Astrocyte of the spinal cord (primary cell): Measurements from ENCODE around the gene EOGT.

Experiments
- DNase-seq: peaks from one replicate; pipeline ENCODE4 v3.0.0; 2011; ENCODE audit warnings: low read depth, low spot score
- H3K4me3 ChIP-seq: 2 replicates; pipeline ENCODE4 v1.5.1; 2011; ENCODE audit warnings: low read depth, mild to moderate bottlenecking, low read length, moderate library complexity
- in situ Hi-C: cut with HindIII; loops from 2 replicates; pipeline ENCODE4 v1.10.0; 2017; ENCODE audit warnings: low sequenced_read_pairs
- TF ChIP-seq, protein P1 (sequence below): IDR thresholded peaks from 2 replicates; pipeline ENCODE4 v1.5.1; 2012; ENCODE audit warnings: low read depth, mild to moderate bottlenecking, low read length, inconsistent platforms

Gene EOGT

GRCh38 chr3:68972358-68972979, 41.0 kb downstream of the EOGT start:
- peak; percentile 56 for DNase-seq
- in situ Hi-C loops, result no loop called here
- no peak overlapping the region for H3K4me3 ChIP-seq
- TF ChIP-seq, protein P1, sequence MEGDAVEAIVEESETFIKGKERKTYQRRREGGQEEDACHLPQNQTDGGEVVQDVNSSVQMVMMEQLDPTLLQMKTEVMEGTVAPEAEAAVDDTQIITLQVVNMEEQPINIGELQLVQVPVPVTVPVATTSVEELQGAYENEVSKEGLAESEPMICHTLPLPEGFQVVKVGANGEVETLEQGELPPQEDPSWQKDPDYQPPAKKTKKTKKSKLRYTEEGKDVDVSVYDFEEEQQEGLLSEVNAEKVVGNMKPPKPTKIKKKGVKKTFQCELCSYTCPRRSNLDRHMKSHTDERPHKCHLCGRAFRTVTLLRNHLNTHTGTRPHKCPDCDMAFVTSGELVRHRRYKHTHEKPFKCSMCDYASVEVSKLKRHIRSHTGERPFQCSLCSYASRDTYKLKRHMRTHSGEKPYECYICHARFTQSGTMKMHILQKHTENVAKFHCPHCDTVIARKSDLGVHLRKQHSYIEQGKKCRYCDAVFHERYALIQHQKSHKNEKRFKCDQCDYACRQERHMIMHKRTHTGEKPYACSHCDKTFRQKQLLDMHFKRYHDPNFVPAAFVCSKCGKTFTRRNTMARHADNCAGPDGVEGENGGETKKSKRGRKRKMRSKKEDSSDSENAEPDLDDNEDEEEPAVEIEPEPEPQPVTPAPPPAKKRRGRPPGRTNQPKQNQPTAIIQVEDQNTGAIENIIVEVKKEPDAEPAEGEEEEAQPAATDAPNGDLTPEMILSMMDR, result peak; percentile 90

DNA sequence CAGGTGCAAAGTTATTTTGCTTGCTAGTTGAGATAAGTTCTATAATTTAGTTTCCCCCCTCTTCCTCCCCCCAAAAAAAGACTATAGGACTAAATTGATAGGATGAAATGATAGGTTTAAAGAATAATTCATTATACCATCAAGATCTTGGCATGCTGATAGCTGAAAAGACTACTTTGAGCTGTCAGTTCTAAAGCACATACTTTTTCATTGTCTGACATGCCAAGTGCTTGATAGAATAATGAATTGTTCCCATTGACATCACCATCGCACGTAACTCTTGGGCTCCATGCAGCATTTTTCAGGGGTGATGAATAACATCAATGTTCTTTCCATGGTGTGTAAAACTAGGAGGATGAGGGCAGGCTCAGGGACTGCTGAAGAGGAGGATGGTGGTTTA, 48.8 kb downstream of the EOGT start:
- no peak for DNase-seq
- TF ChIP-seq, protein P1, result no peak
- in situ Hi-C loops, result no loop called here
- no peak overlapping the region for H3K4me3 ChIP-seq

GRCh38 chr3:68963891-68964290, 49.6 kb downstream of the EOGT start:
- in situ Hi-C loops, result no loop called here
- no peak for DNase-seq
- H3K4me3 ChIP-seq, result no peak overlapping the region
- TF ChIP-seq, protein P1, result no peak

- no peak for DNase-seq
- in situ Hi-C loops, result no loop called here
- TF ChIP-seq, protein P1, result no peak
- H3K4me3 ChIP-seq, result no peak overlapping the region
Observed at GRCh38 chr3:68963376-68963775, 50.1 kb downstream of the EOGT start.

DNA sequence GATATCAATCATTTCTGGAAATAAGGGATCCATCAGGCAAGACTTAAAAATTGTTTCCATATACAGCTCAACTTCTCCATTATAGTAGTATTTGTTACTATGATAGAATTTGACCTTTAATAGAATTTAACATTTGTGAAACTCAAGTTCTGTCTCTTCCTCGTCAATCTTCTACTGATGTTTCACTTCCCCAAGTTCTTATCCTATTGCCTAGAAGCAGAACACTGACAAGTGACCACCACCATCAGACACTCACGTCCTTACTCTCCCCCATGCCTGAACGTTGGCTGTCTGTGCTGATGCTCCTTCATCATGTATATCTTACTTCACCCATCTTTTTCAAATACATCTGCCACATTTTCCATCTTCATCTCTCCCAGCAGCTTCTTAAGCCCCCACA, 54.6 kb downstream of the EOGT start:
- no peak overlapping the region for H3K4me3 ChIP-seq
- in situ Hi-C loops, result no loop called here
- DNase-seq, result no peak
- TF ChIP-seq, protein P1, result no peak

DNA sequence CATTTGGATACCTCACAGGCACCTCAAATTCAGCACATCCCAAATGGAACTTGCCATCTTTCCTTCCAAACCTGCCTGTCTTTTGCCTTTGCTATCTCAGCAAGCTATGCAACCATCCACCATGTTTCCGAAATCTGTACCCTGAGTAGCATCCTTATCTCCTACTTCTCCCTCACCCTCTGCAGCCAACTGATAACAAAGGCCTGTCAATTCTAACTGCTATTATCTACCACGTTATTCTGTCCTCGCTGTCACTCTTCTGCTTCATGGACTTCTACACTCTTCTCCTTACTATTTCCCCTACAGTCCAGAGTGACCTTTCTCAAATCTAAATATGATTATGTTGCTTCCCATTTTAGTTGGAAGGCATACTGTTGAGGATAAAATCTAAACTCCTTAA, 55.6 kb downstream of the EOGT start:
- in situ Hi-C loops, result no loop called here
- no peak for DNase-seq
- H3K4me3 ChIP-seq, result no peak overlapping the region
- TF ChIP-seq, protein P1, result no peak
